ENCODE measurements around the gene TIFAB.

- TF ChIP-seq CTCF (IDR thresholded peaks at IDR 0.05 in 2 of 3, conservative IDR thresholded peaks at IDR 0.05 in 1 of 3; ENCODE audit: borderline replicate concordance in 1 of 3, insufficient read depth in 1 of 3, low read depth in 2 of 3, low read length in 2 of 3) = no peak
- TF ChIP-seq SRF (IDR thresholded peaks at IDR 0.05; ENCODE audit: low read depth) = no peak
These were observed at the start of gene TIFAB for GRCh38 chr5:135452321-135453030.

All from HCT116 (cell line).